ENCODE results near the gene CKLF. TPM values are rescaled to one million over a fixed set of nuclear protein-coding genes. Genes with fewer than 3 reads are reported as not detected.
A peak's percentile ranks its signal among the peaks of the same experiment; 100 is the strongest.

The CKLF gene
- total RNA-seq, 1 experiment from 2014 or later, result 78.1 TPM

GRCh38 chr16:66541388-66542355 is 10.7 kb upstream of the CKLF start:
- DNase-seq (ENCODE audit: low read depth), result no peak

DNA sequence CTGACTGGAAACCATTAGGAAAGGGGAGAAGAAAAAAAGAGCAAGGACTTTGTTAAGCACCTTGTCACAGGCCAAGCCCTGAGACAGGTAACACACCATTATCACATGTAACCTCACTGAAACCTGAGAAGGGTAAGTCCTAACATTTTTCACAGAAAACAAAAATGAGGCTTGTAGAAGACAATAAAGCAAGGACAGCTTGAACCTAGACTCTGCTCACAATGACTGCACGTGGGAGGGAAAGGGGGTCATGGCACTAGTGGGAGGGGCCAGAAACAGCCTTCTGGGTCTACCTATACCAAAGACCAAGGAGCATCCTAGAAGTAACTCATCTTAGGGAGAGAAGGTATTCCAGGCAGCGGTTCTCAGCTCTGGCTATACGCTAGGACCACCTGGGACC is 10.0 kb upstream of the CKLF start:
- no peak for DNase-seq (ENCODE audit: low read depth)

DNA sequence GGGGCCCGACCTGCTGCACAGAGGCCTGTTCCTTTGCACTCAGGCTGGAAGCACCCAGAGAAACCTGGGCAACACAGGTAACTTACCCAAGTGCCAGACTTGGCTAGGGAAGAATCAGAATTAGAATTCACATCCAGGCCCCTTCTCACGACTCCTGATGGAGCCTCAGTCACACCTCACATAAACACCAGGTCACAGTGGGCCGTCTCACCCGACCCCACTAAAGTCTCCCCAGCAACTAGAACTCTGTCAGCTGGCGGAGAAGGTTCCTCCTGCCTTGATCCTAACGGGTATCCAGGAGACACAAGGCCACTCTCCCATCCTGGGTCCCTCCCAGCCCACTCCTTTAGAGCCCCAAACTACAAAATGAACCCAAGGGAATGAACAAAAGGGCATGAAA is 8.8 kb upstream of the CKLF start:
- DNase-seq (ENCODE audit: low read depth), result no peak

- no peak for DNase-seq (ENCODE audit: low read depth)
These were observed 8.2 kb upstream of the CKLF start for GRCh38 chr16:66544016-66544757.

- no peak for DNase-seq (ENCODE audit: low read depth)
These were observed 5.0 kb upstream of the CKLF start for GRCh38 chr16:66547101-66547989.

GRCh38 chr16:66548068-66548467 is 4.3 kb upstream of the CKLF start:
- no peak for DNase-seq (ENCODE audit: low read depth)

DNA sequence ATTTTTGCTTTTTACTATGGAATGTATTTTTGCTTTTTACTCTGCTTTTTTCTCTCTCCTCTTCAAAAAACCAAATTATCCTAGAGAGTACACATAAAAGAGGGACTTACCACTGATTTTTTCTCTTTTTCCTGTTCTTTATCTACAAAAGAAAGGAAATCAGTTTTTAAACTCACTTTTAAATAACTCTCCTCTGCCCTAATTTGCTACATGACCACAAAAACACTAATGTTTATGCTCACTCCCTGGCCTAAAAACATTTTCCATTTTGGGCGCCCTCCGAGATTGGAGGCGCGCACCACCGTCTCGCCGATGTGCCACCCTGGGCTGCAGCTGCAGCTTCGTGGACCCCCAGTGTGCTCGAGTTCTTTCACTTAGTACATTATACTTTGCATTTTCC is 3.5 kb upstream of the CKLF start:
- DNase-seq (ENCODE audit: low read depth), result no peak

DNA sequence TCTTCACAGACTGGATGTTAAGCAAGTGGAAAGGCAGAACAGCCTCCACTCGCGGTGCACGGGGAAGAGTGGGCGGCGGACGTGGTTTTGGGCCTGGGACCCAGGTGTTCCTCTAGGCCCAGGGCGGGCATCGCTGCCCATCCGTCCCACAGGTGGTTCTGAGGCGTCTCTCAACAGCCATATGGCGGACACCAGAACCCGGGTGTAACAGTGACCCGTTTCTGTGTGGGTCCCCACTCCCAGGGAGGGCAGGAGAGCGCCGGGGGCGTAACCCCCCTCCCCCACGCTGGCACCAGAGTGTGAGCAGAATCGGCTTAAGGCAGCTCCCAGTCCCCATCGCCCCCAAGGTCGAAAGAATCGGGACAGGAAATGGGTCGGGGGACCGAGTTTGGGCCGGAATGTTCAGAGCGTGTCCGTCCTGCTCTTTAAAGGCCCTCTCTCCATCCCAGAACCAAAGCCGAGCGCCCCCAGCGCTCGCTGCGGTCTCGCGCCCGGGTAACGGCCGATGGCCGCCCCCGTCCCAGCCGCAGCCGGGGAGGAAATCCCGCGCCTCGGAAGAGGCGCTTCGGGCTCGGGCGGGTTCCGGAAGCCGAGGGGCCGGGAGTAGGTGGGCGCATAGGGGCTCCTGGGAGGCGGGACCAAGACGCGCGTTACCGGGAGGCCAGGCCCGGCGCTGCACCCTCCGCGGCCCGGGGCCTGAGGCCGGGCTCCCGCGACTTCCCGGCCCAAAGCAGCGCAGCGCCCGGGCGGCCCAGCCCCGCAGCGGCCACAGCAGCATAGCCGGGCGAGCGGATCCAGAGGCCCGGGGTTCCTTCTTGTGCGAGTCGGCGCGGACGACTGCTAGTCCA is 2.9 kb upstream of the CKLF start, which contains the start of gene TK2:
Gene TK2, minus strand, starts transcription at position 839 of the 848 bp plus-strand sequence. Its CDS starts 61 bp downstream, at position 778.
- peak; percentile 58 for DNase-seq (ENCODE audit: low read depth)

DNA sequence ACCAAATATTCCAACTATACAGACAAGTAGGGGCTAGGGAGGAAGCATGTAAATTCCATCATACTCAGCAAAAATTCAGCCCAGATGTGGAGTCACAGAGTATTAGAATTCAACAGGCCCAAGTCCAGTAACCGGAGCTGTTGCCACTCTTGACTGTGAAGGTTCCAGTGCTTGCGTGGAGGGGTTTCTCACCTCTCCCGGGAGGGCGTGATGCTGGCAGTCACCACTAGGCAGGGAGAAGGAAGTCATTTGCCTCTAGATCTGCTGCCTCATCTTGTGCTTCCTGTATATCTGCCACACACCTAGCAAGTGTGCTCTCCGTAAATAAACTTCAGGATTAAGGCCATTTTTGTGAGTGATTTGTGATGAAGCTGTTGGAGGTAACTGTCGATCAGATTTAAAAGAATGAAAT is 1.0 kb upstream of the CKLF start:
- DNase-seq (ENCODE audit: low read depth), result peak; percentile 41

DNA sequence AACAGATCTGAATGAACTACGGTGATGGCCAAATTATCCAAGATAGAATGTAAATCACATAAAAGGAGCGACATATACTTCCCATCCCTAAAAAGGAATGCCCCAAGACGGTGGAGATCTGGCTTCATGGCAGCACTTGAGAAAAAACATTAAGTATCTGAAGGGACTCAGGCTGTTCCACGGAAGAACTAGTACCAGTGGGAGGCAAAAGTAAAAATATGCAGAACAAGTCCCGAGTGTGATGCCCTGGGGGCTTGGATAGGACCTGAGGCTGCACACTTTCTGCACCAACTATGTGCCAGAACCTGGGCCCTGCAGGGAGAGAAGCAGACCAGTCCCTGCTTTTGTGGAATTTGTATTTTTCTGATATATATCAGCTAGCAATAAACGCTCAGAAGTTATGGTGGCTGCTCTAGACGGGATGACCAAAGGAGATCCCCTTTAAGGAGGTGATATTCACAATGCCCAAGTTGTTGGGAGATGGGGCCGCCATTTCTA is 539 bp upstream of the CKLF start:
- DNase-seq (ENCODE audit: low read depth), result no peak

- DNase-seq (ENCODE audit: low read depth), result no peak
These were observed 847 bp downstream of the CKLF start for GRCh38 chr16:66553223-66553622.

- no peak for DNase-seq (ENCODE audit: low read depth)
These were observed 1.6 kb downstream of the CKLF start for GRCh38 chr16:66554021-66554420.

- DNase-seq (ENCODE audit: low read depth), result no peak
These were observed 2.1 kb downstream of the CKLF start for GRCh38 chr16:66554495-66554894.

- no peak for DNase-seq (ENCODE audit: low read depth)
These were observed 7.7 kb downstream of the CKLF start for GRCh38 chr16:66560107-66560506.

DNA sequence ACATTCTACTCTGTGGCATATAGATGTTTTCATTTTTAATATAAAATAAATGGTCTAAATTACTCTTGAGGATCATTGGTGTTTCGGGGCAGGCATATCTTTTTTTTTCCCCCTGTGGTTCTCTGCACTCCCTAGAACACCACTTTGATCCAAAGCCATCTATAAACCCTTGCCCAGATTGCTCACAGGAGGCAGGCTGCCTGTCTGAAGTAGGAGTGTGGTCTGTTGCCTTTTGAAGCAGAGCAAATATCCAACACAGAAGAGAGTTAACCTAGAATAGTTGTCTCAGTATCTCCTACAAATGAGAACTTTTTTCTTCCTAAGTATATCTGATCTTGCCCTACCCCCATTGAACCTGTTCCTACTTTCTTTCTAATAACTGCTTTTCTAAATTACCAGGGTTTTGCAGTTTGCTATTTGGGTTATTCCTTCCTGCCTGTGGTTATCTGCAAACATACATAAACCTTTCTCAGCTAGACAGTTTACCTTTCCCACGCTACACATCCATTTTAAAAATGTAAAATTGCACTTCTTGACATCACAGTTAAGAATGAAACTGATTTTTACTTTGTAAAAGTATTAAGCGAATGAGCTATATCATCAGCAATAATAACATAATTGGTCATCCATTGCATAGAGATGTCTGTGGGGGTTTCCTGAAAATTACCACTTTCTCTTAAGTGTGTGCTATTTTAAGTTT is 9.2 kb downstream of the CKLF start:
- no peak for DNase-seq (ENCODE audit: low read depth)

DNA sequence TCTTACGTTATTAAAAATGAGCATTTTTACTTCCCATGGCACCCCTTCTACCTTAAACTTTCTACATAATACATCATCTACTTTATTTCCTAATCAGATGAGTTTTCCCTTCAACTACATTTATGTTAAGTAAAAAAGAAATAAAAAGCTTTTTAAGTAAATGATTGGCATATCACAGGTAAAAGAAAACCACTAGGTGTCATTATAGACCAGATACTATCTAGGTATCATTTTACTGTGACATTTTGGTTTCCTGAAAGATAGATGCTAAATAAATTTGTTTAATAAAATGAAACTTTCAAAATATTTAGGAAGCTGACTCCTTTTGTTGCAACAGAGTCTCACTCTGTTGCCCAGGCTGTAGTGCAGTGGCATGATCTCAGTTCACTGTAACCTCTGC is 10.0 kb downstream of the CKLF start:
- no peak for DNase-seq (ENCODE audit: low read depth)

- no peak for DNase-seq (ENCODE audit: low read depth)
These were observed 10.6 kb downstream of the CKLF start for GRCh38 chr16:66562986-66563385.

- DNase-seq (ENCODE audit: low read depth), result no peak
These were observed 11.4 kb downstream of the CKLF start for GRCh38 chr16:66563574-66564334.
